ENCODE measurements around the gene PSME4.
"Not testable (repeated sequence)": the region's sequence is repeated elsewhere in the genome, so short reads cannot be mapped to it uniquely, and the experiment has no call there.

Gene PSME4

GRCh38 chr2:53856272-53856671, 114.5 kb downstream of the PSME4 start:
- in situ Hi-C loops (cut with HindIII; ENCODE audit: low pct_ligation_motif_present, low pct_unique_long_range_greater_than_20kb, low sequenced_read_pairs): no loop called here
- no peak for DNase-seq

- DNase-seq: no peak
- in situ Hi-C loops (cut with HindIII; ENCODE audit: low pct_ligation_motif_present, low pct_unique_long_range_greater_than_20kb, low sequenced_read_pairs): no loop called here
Observed at GRCh38 chr2:53854678-53855077, 116.1 kb downstream of the PSME4 start.

GRCh38 chr2:53852532-53852931, 118.3 kb downstream of the PSME4 start:
- no peak for DNase-seq
- in situ Hi-C loops (cut with HindIII; ENCODE audit: low pct_ligation_motif_present, low pct_unique_long_range_greater_than_20kb, low sequenced_read_pairs): no loop called here

GRCh38 chr2:53851052-53851757, 119.6 kb downstream of the PSME4 start:
- in situ Hi-C loops (cut with HindIII; ENCODE audit: low pct_ligation_motif_present, low pct_unique_long_range_greater_than_20kb, low sequenced_read_pairs); DNase-seq: not testable (repeated sequence)

GRCh38 chr2:53848062-53848461, 122.7 kb downstream of the PSME4 start:
- DNase-seq: no peak
- in situ Hi-C loops (cut with HindIII; ENCODE audit: low pct_ligation_motif_present, low pct_unique_long_range_greater_than_20kb, low sequenced_read_pairs): no loop called here

- in situ Hi-C loops (cut with HindIII; ENCODE audit: low pct_ligation_motif_present, low pct_unique_long_range_greater_than_20kb, low sequenced_read_pairs): no loop called here
- DNase-seq: no peak
Observed at GRCh38 chr2:53843595-53843994, 127.2 kb downstream of the PSME4 start.

GRCh38 chr2:53842891-53843290, 127.9 kb downstream of the PSME4 start:
- DNase-seq: no peak
- in situ Hi-C loops (cut with HindIII; ENCODE audit: low pct_ligation_motif_present, low pct_unique_long_range_greater_than_20kb, low sequenced_read_pairs): no loop called here

- in situ Hi-C loops (cut with HindIII; ENCODE audit: low pct_ligation_motif_present, low pct_unique_long_range_greater_than_20kb, low sequenced_read_pairs): not testable (repeated sequence)
Observed at GRCh38 chr2:53841651-53842050, 129.1 kb downstream of the PSME4 start.

GRCh38 chr2:53840580-53840979, 130.2 kb downstream of the PSME4 start:
- DNase-seq: no peak
- in situ Hi-C loops (cut with HindIII; ENCODE audit: low pct_ligation_motif_present, low pct_unique_long_range_greater_than_20kb, low sequenced_read_pairs): no loop called here

More at GRCh38 chr2:53841651-53842050, 129.1 kb downstream of the PSME4 start:
- not testable (repeated sequence) for DNase-seq

- DNase-seq; in situ Hi-C loops (cut with HindIII; ENCODE audit: low pct_ligation_motif_present, low pct_unique_long_range_greater_than_20kb, low sequenced_read_pairs): not testable (repeated sequence)
Observed at GRCh38 chr2:53829980-53830290, 140.9 kb downstream of the PSME4 start.

- no peak for DNase-seq
- in situ Hi-C loops (cut with HindIII; ENCODE audit: low pct_ligation_motif_present, low pct_unique_long_range_greater_than_20kb, low sequenced_read_pairs): no loop called here
Observed at GRCh38 chr2:53829273-53829979, 141.4 kb downstream of the PSME4 start.

GRCh38 chr2:53828331-53828730, 142.5 kb downstream of the PSME4 start:
- DNase-seq: no peak
- in situ Hi-C loops (cut with HindIII; ENCODE audit: low pct_ligation_motif_present, low pct_unique_long_range_greater_than_20kb, low sequenced_read_pairs): no loop called here

- DNase-seq: no peak
- in situ Hi-C loops (cut with HindIII; ENCODE audit: low pct_ligation_motif_present, low pct_unique_long_range_greater_than_20kb, low sequenced_read_pairs): no loop called here
Observed at GRCh38 chr2:53827398-53828175, 143.2 kb downstream of the PSME4 start.

- DNase-seq: no peak
- in situ Hi-C loops (cut with HindIII; ENCODE audit: low pct_ligation_motif_present, low pct_unique_long_range_greater_than_20kb, low sequenced_read_pairs): no loop called here
Observed at GRCh38 chr2:53826587-53827397, 144.0 kb downstream of the PSME4 start.

- DNase-seq: no peak
- in situ Hi-C loops (cut with HindIII; ENCODE audit: low pct_ligation_motif_present, low pct_unique_long_range_greater_than_20kb, low sequenced_read_pairs): no loop called here
Observed at GRCh38 chr2:53826030-53826410, 144.8 kb downstream of the PSME4 start.

GRCh38 chr2:53823639-53824038, 147.2 kb downstream of the PSME4 start:
- in situ Hi-C loops (cut with HindIII; ENCODE audit: low pct_ligation_motif_present, low pct_unique_long_range_greater_than_20kb, low sequenced_read_pairs): not testable (repeated sequence)
- peak; percentile 19 for DNase-seq

- no peak for DNase-seq
- in situ Hi-C loops (cut with HindIII; ENCODE audit: low pct_ligation_motif_present, low pct_unique_long_range_greater_than_20kb, low sequenced_read_pairs): no loop called here
Observed at GRCh38 chr2:53821810-53822209, 149.0 kb downstream of the PSME4 start.

- in situ Hi-C loops (cut with HindIII; ENCODE audit: low pct_ligation_motif_present, low pct_unique_long_range_greater_than_20kb, low sequenced_read_pairs): no loop called here
- DNase-seq: no peak
Observed at GRCh38 chr2:53820711-53821110, 150.1 kb downstream of the PSME4 start.

GRCh38 chr2:53820048-53820447, 150.7 kb downstream of the PSME4 start:
- in situ Hi-C loops (cut with HindIII; ENCODE audit: low pct_ligation_motif_present, low pct_unique_long_range_greater_than_20kb, low sequenced_read_pairs): no loop called here
- DNase-seq: no peak
